Measurements from ENCODE around the gene AATF. TPM values are rescaled to one million over a fixed set of nuclear protein-coding genes. Genes with fewer than 3 reads are reported as not detected.

Gene AATF
- polyA plus RNA-seq, 2 of the 4 experiments (the other 2 are of a cell fraction), result 51.9 to 120 TPM

DNA sequence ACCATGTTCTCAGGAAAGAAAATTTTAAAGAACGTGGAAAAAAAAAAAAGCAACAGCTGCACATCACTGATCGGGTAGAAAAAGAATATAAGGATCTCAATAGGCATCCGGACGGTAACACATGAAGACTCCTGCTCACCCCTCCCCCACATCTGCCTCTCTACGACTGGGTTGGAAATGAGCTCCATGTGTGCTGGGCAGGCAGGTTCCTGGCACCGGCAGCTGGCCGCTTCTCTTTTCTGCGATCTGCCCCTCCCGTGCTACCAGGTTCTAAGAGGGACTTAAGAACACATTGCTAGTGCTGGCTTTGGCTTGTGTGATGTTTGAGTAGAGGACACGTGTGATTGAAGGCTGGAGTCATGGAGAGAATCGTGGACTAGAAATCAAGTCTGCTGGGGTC, 115.5 kb downstream of the AATF start:
- H3K4me3 ChIP-seq, result no peak overlapping the region
- ATAC-seq (no peak), FAIRE-seq (no peak), DNase-seq (ENCODE audit: low read depth in 1 of 2, low spot score in 1 of 2) (no peak)
- TF ChIP-seq MAZ (IDR thresholded peaks at IDR 0.05; ENCODE audit: borderline replicate concordance, low read depth, low read length) (no peak), FOXS1 (CRISPR knock-in tag; IDR thresholded peaks at IDR 0.05) (no peak), CBX2 (IDR thresholded peaks at IDR 0.05; ENCODE audit: borderline replicate concordance, low read depth) (no peak), NR3C1 (IDR thresholded peaks at IDR 0.05) (no peak), CHD2 (IDR thresholded peaks at IDR 0.05; ENCODE audit: low read length, partially characterized antibody) (no peak), CEBPB (IDR thresholded peaks at IDR 0.05) (no peak), JUNB (IDR thresholded peaks at IDR 0.05) (no peak), JUN (IDR thresholded peaks at IDR 0.05) (no peak), RARB (CRISPR knock-in tag; IDR thresholded peaks at IDR 0.05) (no peak), GATA3 (IDR thresholded peaks at IDR 0.05; ENCODE audit: borderline replicate concordance) (no peak), EP300 (IDR thresholded peaks at IDR 0.05) (no peak), RFX5 (IDR thresholded peaks at IDR 0.05) (no peak), MAFK (IDR thresholded peaks at IDR 0.05; ENCODE audit: partially characterized antibody) (no peak), POLR2AphosphoS2 (conservative IDR thresholded peaks at IDR 0.05; ENCODE audit: low read length) (no peak), ZNF302 (CRISPR knock-in tag; IDR thresholded peaks at IDR 0.05) (no peak)
- TF ChIP-seq, protein P1, sequence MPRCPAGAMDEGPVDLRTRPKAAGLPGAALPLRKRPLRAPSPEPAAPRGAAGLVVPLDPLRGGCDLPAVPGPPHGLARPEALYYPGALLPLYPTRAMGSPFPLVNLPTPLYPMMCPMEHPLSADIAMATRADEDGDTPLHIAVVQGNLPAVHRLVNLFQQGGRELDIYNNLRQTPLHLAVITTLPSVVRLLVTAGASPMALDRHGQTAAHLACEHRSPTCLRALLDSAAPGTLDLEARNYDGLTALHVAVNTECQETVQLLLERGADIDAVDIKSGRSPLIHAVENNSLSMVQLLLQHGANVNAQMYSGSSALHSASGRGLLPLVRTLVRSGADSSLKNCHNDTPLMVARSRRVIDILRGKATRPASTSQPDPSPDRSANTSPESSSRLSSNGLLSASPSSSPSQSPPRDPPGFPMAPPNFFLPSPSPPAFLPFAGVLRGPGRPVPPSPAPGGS (IDR thresholded peaks at IDR 0.05), result no peak
- ChIA-PET CTCF (interaction anchor here (0.7 to 12.2 kb wide), 3 partner anchors 10 to 31 kb away, joined by 3 to 118 read pairs (median 3); no protein-coding TSS in a partner anchor), POLR2A (no interaction called here)
- no peaks in the 10 kb centered on the region for H3K9me3 ChIP-seq
- 85% methylated on average over 11 of the region's 11 CpGs for WGBS (ENCODE audit: missing lambda C conversion rate)
- H3K4me1 ChIP-seq, result peaks cover 15% of the 10 kb centered on the region
- no peak overlapping the region for H3K4me2 ChIP-seq
- H3K27ac ChIP-seq, result no peak overlapping the region

DNA sequence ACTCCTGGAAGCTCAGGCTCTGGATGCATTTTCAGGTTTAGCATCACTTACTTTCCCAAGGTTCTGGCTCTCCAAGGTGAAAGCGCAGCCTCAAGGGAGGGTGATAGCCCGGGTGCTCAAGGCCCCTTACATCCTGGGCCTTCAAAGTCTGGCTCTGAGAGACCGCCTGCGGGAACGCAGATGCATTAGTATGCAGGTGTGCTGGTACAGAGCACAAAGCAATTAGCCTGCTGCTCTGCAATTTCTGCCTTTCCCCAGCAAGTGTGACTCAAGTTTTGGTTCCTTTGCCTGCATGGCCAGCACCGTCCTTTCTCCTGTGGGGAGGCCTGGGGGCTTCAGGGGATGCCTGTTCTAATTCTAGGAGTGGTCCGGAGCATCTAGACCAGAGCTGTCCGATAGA, 116.2 kb downstream of the AATF start:
- H3K4me3 ChIP-seq, result no peak overlapping the region
- DNase-seq (ENCODE audit: low read depth in 1 of 2, low spot score in 1 of 2) (no peak), FAIRE-seq (no peak), ATAC-seq (no peak)
- no peak overlapping the region for H3K27ac ChIP-seq
- POLR2A ChIA-PET, result no interaction called here
- H3K4me2 ChIP-seq, result no peak overlapping the region
- WGBS (ENCODE audit: missing lambda C conversion rate), result 84% methylated on average over 8 of the region's 8 CpGs
- TF ChIP-seq EHF (CRISPR knock-in tag; IDR thresholded peaks at IDR 0.05) (no peak), MAZ (IDR thresholded peaks at IDR 0.05; ENCODE audit: borderline replicate concordance, low read depth, low read length) (no peak), NR3C1 (IDR thresholded peaks at IDR 0.05) (no peak), TP53 (CRISPR knock-in tag; IDR thresholded peaks at IDR 0.05) (no peak), KDM5A (IDR thresholded peaks at IDR 0.05) (no peak)
- TF ChIP-seq, protein P2, sequence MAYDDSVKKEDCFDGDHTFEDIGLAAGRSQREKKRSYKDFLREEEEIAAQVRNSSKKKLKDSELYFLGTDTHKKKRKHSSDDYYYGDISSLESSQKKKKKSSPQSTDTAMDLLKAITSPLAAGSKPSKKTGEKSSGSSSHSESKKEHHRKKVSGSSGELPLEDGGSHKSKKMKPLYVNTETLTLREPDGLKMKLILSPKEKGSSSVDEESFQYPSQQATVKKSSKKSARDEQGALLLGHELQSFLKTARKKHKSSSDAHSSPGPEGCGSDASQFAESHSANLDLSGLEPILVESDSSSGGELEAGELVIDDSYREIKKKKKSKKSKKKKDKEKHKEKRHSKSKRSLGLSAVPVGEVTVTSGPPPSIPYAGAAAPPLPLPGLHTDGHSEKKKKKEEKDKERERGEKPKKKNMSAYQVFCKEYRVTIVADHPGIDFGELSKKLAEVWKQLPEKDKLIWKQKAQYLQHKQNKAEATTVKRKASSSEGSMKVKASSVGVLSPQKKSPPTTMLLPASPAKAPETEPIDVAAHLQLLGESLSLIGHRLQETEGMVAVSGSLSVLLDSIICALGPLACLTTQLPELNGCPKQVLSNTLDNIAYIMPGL (CRISPR knock-in tag; IDR thresholded peaks at IDR 0.05; ENCODE audit: borderline replicate concordance), result no peak
- TF ChIP-seq, protein P3, sequence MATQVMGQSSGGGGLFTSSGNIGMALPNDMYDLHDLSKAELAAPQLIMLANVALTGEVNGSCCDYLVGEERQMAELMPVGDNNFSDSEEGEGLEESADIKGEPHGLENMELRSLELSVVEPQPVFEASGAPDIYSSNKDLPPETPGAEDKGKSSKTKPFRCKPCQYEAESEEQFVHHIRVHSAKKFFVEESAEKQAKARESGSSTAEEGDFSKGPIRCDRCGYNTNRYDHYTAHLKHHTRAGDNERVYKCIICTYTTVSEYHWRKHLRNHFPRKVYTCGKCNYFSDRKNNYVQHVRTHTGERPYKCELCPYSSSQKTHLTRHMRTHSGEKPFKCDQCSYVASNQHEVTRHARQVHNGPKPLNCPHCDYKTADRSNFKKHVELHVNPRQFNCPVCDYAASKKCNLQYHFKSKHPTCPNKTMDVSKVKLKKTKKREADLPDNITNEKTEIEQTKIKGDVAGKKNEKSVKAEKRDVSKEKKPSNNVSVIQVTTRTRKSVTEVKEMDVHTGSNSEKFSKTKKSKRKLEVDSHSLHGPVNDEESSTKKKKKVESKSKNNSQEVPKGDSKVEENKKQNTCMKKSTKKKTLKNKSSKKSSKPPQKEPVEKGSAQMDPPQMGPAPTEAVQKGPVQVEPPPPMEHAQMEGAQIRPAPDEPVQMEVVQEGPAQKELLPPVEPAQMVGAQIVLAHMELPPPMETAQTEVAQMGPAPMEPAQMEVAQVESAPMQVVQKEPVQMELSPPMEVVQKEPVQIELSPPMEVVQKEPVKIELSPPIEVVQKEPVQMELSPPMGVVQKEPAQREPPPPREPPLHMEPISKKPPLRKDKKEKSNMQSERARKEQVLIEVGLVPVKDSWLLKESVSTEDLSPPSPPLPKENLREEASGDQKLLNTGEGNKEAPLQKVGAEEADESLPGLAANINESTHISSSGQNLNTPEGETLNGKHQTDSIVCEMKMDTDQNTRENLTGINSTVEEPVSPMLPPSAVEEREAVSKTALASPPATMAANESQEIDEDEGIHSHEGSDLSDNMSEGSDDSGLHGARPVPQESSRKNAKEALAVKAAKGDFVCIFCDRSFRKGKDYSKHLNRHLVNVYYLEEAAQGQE (IDR thresholded peaks at IDR 0.05), result no peak
- TF ChIP-seq, protein P4, sequence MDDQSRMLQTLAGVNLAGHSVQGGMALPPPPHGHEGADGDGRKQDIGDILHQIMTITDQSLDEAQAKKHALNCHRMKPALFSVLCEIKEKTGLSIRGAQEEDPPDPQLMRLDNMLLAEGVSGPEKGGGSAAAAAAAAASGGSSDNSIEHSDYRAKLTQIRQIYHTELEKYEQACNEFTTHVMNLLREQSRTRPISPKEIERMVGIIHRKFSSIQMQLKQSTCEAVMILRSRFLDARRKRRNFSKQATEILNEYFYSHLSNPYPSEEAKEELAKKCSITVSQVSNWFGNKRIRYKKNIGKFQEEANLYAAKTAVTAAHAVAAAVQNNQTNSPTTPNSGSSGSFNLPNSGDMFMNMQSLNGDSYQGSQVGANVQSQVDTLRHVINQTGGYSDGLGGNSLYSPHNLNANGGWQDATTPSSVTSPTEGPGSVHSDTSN (IDR thresholded peaks at IDR 0.05), result no peak
- CTCF ChIA-PET, result interaction anchor here (12.2 kb wide), 1 partner anchor 18 kb away, joined by 118 read pairs; no protein-coding TSS in a partner anchor
- H3K9me3 ChIP-seq, result no peaks in the 10 kb centered on the region
- peaks cover 15% of the 10 kb centered on the region for H3K4me1 ChIP-seq
